ENCODE results near the gene FOXL3. TPM values are rescaled to one million over a fixed set of nuclear protein-coding genes. Genes with fewer than 3 reads are reported as not detected.

Gene FOXL3
- total and polyA plus RNA-seq, 4 donors = not detected

GRCh38 chr7:305410-306151 lies 15.6 kb downstream of the FOXL3 start:
- DNase-seq (ENCODE audit: low spot score) = no peak

More at GRCh38 chr7:305410-306151, 15.6 kb downstream of the FOXL3 start:
- TF ChIP-seq GABPA (IDR thresholded peaks at IDR 0.05 in 1 of 2, conservative IDR thresholded peaks at IDR 0.05 in 1 of 2) (no peak), YY1 (IDR thresholded peaks at IDR 0.05) (no peak), FOXA1 (IDR thresholded peaks at IDR 0.05) (no peak), NR2F2 (IDR thresholded peaks at IDR 0.05) (no peak), CTCF (IDR thresholded peaks at IDR 0.05; ENCODE audit: low read depth, low read length, missing input control) (no peak), HNF4A (conservative IDR thresholded peaks at IDR 0.05) (no peak), HNF4G (IDR thresholded peaks at IDR 0.05) (no peak), JUND (IDR thresholded peaks at IDR 0.05) (no peak), TAF1 (conservative IDR thresholded peaks at IDR 0.05) (no peak), EGR1 (IDR thresholded peaks at IDR 0.05; ENCODE audit: low read depth in 2 of 2) (no peak), FOXA2 (IDR thresholded peaks at IDR 0.05) (no peak)
- TF ChIP-seq, protein P1, sequence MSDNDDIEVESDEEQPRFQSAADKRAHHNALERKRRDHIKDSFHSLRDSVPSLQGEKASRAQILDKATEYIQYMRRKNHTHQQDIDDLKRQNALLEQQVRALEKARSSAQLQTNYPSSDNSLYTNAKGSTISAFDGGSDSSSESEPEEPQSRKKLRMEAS (IDR thresholded peaks at IDR 0.05) = no peak
- TF ChIP-seq, protein P2, sequence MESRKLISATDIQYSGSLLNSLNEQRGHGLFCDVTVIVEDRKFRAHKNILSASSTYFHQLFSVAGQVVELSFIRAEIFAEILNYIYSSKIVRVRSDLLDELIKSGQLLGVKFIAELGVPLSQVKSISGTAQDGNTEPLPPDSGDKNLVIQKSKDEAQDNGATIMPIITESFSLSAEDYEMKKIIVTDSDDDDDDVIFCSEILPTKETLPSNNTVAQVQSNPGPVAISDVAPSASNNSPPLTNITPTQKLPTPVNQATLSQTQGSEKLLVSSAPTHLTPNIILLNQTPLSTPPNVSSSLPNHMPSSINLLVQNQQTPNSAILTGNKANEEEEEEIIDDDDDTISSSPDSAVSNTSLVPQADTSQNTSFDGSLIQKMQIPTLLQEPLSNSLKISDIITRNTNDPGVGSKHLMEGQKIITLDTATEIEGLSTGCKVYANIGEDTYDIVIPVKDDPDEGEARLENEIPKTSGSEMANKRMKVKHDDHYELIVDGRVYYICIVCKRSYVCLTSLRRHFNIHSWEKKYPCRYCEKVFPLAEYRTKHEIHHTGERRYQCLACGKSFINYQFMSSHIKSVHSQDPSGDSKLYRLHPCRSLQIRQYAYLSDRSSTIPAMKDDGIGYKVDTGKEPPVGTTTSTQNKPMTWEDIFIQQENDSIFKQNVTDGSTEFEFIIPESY (IDR thresholded peaks at IDR 0.05) = no peak
- TF ChIP-seq, protein P3, sequence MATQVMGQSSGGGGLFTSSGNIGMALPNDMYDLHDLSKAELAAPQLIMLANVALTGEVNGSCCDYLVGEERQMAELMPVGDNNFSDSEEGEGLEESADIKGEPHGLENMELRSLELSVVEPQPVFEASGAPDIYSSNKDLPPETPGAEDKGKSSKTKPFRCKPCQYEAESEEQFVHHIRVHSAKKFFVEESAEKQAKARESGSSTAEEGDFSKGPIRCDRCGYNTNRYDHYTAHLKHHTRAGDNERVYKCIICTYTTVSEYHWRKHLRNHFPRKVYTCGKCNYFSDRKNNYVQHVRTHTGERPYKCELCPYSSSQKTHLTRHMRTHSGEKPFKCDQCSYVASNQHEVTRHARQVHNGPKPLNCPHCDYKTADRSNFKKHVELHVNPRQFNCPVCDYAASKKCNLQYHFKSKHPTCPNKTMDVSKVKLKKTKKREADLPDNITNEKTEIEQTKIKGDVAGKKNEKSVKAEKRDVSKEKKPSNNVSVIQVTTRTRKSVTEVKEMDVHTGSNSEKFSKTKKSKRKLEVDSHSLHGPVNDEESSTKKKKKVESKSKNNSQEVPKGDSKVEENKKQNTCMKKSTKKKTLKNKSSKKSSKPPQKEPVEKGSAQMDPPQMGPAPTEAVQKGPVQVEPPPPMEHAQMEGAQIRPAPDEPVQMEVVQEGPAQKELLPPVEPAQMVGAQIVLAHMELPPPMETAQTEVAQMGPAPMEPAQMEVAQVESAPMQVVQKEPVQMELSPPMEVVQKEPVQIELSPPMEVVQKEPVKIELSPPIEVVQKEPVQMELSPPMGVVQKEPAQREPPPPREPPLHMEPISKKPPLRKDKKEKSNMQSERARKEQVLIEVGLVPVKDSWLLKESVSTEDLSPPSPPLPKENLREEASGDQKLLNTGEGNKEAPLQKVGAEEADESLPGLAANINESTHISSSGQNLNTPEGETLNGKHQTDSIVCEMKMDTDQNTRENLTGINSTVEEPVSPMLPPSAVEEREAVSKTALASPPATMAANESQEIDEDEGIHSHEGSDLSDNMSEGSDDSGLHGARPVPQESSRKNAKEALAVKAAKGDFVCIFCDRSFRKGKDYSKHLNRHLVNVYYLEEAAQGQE (IDR thresholded peaks at IDR 0.05) = no peak
- no peaks in the 10 kb centered on the region for H3K36me3 ChIP-seq (ENCODE audit: control insufficient read depth in 4 of 4, insufficient read depth in 3 of 4, low read depth in 1 of 4, low read length in 3 of 4)
- no peaks in the 10 kb centered on the region for H3K4me1 ChIP-seq (ENCODE audit: control insufficient read depth in 4 of 4, insufficient read depth in 4 of 4, low read length in 3 of 4)
- H3K9ac ChIP-seq (ENCODE audit: low read depth in 1 of 2, low read length in 2 of 2) = no peak overlapping the region
- no peak overlapping the region for H3K27ac ChIP-seq (ENCODE audit: low read depth in 1 of 2, low read length in 2 of 2)
- H3K4me3 ChIP-seq (ENCODE audit: low read depth in 1 of 3, low read length in 3 of 3) = no peak overlapping the region
- no peaks in the 10 kb centered on the region for H3K27me3 ChIP-seq (ENCODE audit: control insufficient read depth in 4 of 4, insufficient read depth in 4 of 4, low read length in 3 of 4)
- WGBS = 85% methylated on average over 35 of the region's 35 CpGs
- no peaks in the 10 kb centered on the region for H3K9me3 ChIP-seq (ENCODE audit: control insufficient read depth in 4 of 4, low read length in 3 of 4)

All from liver (tissue), 9 donors.